NCI-H1417 treated with DMSO at 0.1 percent for 48 hours (cell line): ENCODE measurements around the gene RBM20.

ENCODE experiments used
- DNase-seq: peaks from one replicate; lab custom pipeline; 2025; lab: John Stamatoyannopoulos, UW

RBM20 gene

GRCh38 chr10:110811791-110812581 lies 167.8 kb downstream of the RBM20 start:
- DNase-seq = no peak

- DNase-seq = no peak
These were observed 168.4 kb downstream of the RBM20 start for GRCh38 chr10:110812583-110812982.

- no peak for DNase-seq
These were observed 169.8 kb downstream of the RBM20 start for GRCh38 chr10:110813743-110814472.

- DNase-seq = no peak
These were observed 171.3 kb downstream of the RBM20 start for GRCh38 chr10:110815354-110816004.

- no peak for DNase-seq
These were observed 173.5 kb downstream of the RBM20 start for GRCh38 chr10:110817614-110818013.

GRCh38 chr10:110818311-110819256 lies 174.4 kb downstream of the RBM20 start:
- no peak for DNase-seq

- DNase-seq = no peak
These were observed 176.2 kb downstream of the RBM20 start for GRCh38 chr10:110820321-110820814.

GRCh38 chr10:110821508-110821907 lies 177.4 kb downstream of the RBM20 start:
- no peak for DNase-seq

GRCh38 chr10:110822035-110822711 lies 178.0 kb downstream of the RBM20 start:
- no peak for DNase-seq

GRCh38 chr10:110822712-110823311 lies 178.7 kb downstream of the RBM20 start:
- no peak for DNase-seq

GRCh38 chr10:110824152-110824441 lies 180.0 kb downstream of the RBM20 start:
- DNase-seq = no peak

- DNase-seq = no peak
These were observed 180.5 kb downstream of the RBM20 start for GRCh38 chr10:110824660-110825059.

GRCh38 chr10:110825508-110825907 lies 181.4 kb downstream of the RBM20 start:
- DNase-seq = no peak

GRCh38 chr10:110827410-110827809 lies 183.3 kb downstream of the RBM20 start:
- no peak for DNase-seq

GRCh38 chr10:110827875-110828274 lies 183.7 kb downstream of the RBM20 start:
- DNase-seq = no peak

- DNase-seq = no peak
These were observed 184.4 kb downstream of the RBM20 start for GRCh38 chr10:110828525-110828924.

GRCh38 chr10:110829721-110830410 lies 185.7 kb downstream of the RBM20 start:
- no peak for DNase-seq

- DNase-seq = no peak
These were observed 189.3 kb downstream of the RBM20 start for GRCh38 chr10:110833234-110833940.

- no peak for DNase-seq
These were observed 189.9 kb downstream of the RBM20 start for GRCh38 chr10:110833941-110834628.
